Effector memory CD8-positive, alpha-beta T cell (primary cell): ENCODE data around the gene TTC5.
"Not testable (repeated sequence)": the region's sequence is repeated elsewhere in the genome, so short reads cannot be mapped to it uniquely, and the experiment has no call there.

Source experiments
- ATAC-seq: fragments of 150-1000 bp; cut with Tn5 transposase; replicated peaks from 2 replicates; pipeline ENCODE4 v1.10.0; 2021; ENCODE audit warnings: mild to moderate bottlenecking, moderate library complexity
- DNase-seq, 3 experiments: peaks; one replicate each; pipeline ENCODE4 v3.0.0; 2021
- H3K27ac Mint-ChIP-seq, 2 donors: one replicate each; pipeline ENCODE4 v1.8.0; 2022; ENCODE audit warnings: mild to moderate bottlenecking in 2 of 2, mixed read lengths in 2 of 2, moderate library complexity in 2 of 2
- H3K27me3 Mint-ChIP-seq, 2 donors: one replicate each; pipeline ENCODE4 v1.8.0; 2022; ENCODE audit warnings: mixed read lengths in 2 of 2
- H3K36me3 Mint-ChIP-seq: one replicate; pipeline ENCODE4 v1.8.0; 2022; ENCODE audit warnings: mild to moderate bottlenecking, moderate library complexity, mixed read lengths; ENCODE audit not compliant: insufficient read depth
- H3K4me1 Mint-ChIP-seq, 2 donors: one replicate each; pipeline ENCODE4 v1.8.0; 2022; ENCODE audit warnings: low read depth in 2 of 2, mixed read lengths in 2 of 2
- H3K4me3 Mint-ChIP-seq, 2 donors: one replicate each; pipeline ENCODE4 v1.8.0; 2022; ENCODE audit warnings: mild to moderate bottlenecking in 2 of 2, mixed read lengths in 2 of 2, moderate library complexity in 2 of 2
- H3K9me3 Mint-ChIP-seq, 2 donors: one replicate each; pipeline ENCODE4 v1.8.0; 2022; ENCODE audit warnings: mixed read lengths in 2 of 2

TTC5 gene

DNA sequence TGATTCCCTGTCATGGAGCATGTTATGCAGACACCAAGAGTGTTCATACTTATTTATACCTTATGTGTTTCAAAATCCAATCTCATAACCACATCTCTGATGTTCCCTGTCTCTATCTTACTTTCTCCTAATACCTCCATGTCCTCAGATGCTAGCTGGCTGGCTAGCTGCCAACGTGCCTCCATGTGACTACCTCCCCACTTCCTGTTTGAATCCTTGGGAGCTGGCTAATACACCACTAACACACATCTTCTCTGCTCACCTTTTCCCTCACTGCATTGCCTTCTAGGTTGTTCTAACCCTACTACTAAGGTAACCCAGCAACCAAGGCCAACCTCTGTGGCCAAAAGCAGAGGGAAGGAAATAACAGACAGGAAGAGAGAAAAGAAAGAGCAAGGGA is 27.3 kb downstream of the TTC5 start:
- DNase-seq: no peak
- Mint-ChIP-seq H3K27ac (no peak overlapping the region), H3K4me1 (peaks cover 19 to 31% of the 10 kb centered on the region in 2 donors), H3K9me3 (no peaks in the 10 kb centered on the region), H3K4me3 (no peak overlapping the region), H3K27me3 (no peaks in the 10 kb centered on the region), H3K36me3 (no peaks in the 10 kb centered on the region)
- ATAC-seq: no peak

DNA sequence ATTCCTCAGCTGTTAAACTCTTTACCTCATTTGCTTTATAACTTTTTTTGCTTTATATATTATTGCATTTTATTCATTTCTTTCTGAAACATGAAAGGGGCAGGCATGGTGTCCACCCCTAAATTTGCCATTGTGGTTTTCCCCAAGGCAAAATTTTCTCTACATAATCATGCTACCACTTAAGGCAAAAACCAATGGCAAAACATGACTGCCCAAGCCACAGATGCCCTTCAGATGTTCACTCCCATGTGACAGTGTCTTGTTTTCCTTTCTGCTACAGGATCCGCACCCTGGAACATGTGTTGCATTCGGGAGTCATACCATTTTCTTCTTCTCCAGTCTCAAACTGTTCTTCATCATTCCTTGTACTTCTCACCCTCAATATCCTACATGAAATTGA is 28.3 kb downstream of the TTC5 start:
- no peaks in the 10 kb centered on the region for H3K27me3 Mint-ChIP-seq
- no peak for DNase-seq
- peak overlapping the region in 1 of 2 donors; percentile 29 for H3K27ac Mint-ChIP-seq
- H3K4me1 Mint-ChIP-seq: peaks cover 16 to 25% of the 10 kb centered on the region in 2 donors
- no peak overlapping the region for H3K4me3 Mint-ChIP-seq
- no peak for ATAC-seq
- H3K9me3 Mint-ChIP-seq: no peaks in the 10 kb centered on the region
- no peaks in the 10 kb centered on the region for H3K36me3 Mint-ChIP-seq

DNA sequence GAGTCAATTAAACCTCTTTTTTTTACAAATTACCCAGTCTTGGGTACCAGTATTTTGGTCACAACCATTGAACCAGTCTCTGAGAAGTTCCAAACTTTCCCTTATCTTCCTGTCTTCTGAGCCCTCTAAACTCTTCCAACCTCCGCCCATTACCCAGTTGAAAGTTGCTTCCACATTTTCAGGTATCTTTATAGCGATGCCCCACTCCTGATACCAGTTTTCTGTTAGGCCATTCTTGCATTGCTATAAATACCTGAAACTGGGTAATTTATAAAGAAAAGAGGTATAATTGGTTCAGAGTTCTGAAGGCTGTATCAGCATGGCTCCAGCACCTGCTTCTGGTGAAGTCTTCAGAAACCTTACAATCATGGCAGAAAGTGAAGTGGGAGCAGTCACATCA is 31.7 kb downstream of the TTC5 start:
- no peak for ATAC-seq
- Mint-ChIP-seq H3K4me1 (peaks cover 4 to 9% of the 10 kb centered on the region in 2 donors), H3K27me3 (no peaks in the 10 kb centered on the region), H3K4me3 (no peak overlapping the region), H3K9me3 (peaks cover 0 to 3% of the 10 kb centered on the region in 2 donors), H3K36me3 (no peaks in the 10 kb centered on the region), H3K27ac (no peak overlapping the region)
- DNase-seq: no peak

DNA sequence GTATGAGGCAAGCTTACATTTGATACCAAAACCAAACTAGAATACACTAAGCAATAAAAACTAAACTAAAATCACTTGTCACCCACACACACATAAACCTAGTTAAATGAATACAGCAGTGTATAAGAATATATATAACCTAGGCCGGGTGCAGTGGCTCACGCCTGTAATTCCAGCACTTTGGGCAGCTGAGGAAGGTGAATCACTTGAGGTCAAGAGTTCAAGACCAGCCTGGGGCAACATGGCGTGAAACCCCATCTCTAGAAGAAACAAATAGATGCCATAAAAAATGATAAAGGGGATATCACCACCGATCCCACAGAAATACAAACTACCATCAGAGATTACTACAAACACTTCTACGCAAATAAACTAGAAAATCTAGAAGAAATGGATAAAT is 41.4 kb downstream of the TTC5 start:
- H3K4me1 Mint-ChIP-seq, H3K4me3 Mint-ChIP-seq, ATAC-seq, H3K9me3 Mint-ChIP-seq, H3K27me3 Mint-ChIP-seq, H3K36me3 Mint-ChIP-seq, DNase-seq: not testable (repeated sequence)
- peak overlapping the region in 1 of 2 donors; percentile 48 for H3K27ac Mint-ChIP-seq

DNA sequence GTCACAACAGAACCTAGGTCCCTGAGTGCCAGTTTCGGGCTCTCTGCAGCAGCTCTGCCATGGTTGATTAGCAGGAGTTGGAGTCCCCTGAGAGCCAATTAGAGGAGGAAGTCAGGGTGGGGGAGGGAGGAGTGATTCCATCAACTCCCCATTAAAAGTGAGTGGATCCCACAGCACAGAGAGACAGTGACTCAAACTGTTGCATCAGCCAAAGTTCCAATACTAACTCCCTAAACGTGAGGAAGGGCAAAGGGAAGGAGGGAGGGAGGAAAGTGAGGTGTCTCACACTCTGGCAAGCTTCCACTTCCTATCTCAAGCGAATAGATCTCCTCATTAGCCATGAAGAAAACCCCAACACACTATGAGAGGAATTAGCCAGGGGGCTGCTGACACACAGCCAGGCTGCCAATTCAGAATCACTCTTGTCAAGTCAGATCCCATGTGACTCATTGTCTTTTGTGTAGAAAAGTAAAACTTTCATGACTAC is 43.1 kb downstream of the TTC5 start:
- Mint-ChIP-seq H3K36me3 (no peaks in the 10 kb centered on the region), H3K4me1 (no peaks in the 10 kb centered on the region), H3K27me3 (no peaks in the 10 kb centered on the region), H3K9me3 (no peaks in the 10 kb centered on the region), H3K27ac (no peak overlapping the region), H3K4me3 (no peak overlapping the region)
- DNase-seq: no peak
- no peak for ATAC-seq

DNA sequence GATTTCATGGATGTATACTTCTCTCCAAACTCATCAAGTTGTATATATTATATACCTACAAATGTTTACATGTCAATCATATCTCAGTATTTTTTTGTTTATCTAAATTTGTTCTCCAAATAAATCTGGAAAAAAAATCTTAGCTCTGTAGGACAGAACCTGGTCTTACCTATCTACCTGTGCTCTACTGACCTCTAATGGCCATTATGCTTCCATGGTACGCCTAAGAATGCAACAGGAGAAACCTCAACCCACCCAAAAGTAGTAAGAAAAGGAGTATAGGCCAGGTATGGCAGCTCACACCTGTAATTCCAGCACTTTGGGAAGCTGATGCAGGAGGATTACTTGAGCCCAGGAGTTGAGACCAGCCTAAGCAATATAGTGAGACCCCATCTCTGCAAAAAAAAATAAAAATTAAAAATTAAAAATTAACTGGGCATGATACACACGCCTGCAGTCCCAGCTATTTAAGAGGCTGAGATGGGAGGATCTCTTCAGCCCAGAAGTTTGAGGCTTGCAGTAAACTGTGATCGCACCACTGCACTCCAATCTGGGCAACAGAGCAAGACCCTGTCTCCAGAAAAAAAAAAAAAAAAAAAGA is 58.0 kb downstream of the TTC5 start:
- no peak overlapping the region for H3K27ac Mint-ChIP-seq
- no peak for ATAC-seq
- H3K4me1 Mint-ChIP-seq: no peaks in the 10 kb centered on the region
- H3K27me3 Mint-ChIP-seq: peaks cover 0 to under 1% of the 10 kb centered on the region in 2 donors
- no peak for DNase-seq
- H3K36me3 Mint-ChIP-seq: no peaks in the 10 kb centered on the region
- H3K9me3 Mint-ChIP-seq: peaks cover under 1 to 9% of the 10 kb centered on the region in 2 donors
- H3K4me3 Mint-ChIP-seq: no peak overlapping the region
